ENCODE data around the gene AICDA.
"Not testable (repeated sequence)": the region's sequence is repeated elsewhere in the genome, so short reads cannot be mapped to it uniquely, and the experiment has no call there.

AICDA gene

DNA sequence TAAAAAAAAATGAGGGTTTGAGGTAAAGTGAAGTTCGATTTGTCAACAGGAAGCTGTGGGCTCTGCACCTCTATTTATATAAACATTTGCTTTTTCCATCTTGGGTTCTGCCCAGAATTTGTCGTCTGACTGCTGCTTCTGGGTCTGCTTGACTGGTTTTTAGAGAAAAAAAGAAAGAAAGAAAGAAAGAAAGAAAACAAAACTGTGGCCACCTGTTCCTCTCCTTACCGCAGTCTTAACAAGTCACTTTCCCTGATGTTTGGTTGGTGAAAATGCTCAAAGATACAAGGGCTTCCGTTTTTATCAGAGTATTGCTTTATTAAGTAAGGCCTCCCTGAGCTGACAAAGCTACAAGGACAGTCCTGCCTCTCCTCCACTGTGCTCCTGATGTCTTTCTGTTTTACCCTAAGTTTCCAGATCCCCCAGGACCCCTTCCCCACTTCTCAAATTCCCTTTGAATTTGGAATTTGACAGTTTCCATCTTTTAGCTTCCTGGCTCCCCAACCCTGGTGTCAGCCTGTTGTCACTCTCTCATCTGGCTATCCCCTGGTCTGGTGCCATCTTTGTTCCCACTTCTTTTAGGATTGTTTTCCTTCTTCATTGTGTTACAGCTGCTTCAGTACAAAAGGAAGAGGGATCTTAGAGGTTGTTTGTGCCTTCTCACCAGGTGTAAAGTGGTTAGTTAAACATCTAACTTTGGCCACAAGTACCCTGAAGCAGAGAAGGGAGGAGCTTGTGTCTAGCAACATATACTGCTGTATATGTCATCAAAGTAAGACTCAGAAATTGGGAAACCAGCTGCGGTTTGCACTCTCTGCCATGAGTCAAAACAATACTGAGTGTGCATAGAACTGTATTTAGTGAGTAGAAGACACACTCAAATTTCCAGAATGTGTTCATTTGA, 31.9 kb upstream of the AICDA start:
- TF ChIP-seq CTCF (conservative IDR thresholded peaks at IDR 0.05; ENCODE audit: low read depth, low read length): no peak

GRCh38 chr12:8642775-8643174, 30.1 kb upstream of the AICDA start:
- no peak for TF ChIP-seq CTCF (conservative IDR thresholded peaks at IDR 0.05; ENCODE audit: low read depth, low read length)
- no peak for DNase-seq (ENCODE audit: low read depth)
- no peak overlapping the region for H3K4me3 ChIP-seq (ENCODE audit: low read depth, low read length)

More for the DNA sequence above, 31.9 kb upstream of the AICDA start:
- H3K4me3 ChIP-seq (ENCODE audit: low read depth, low read length): no peak overlapping the region
- DNase-seq (ENCODE audit: low read depth): no peak

- no peak for TF ChIP-seq CTCF (conservative IDR thresholded peaks at IDR 0.05; ENCODE audit: low read depth, low read length)
- H3K4me3 ChIP-seq (ENCODE audit: low read depth, low read length): no peak overlapping the region
- no peak for DNase-seq (ENCODE audit: low read depth)
Observed at GRCh38 chr12:8639936-8640335, 27.3 kb upstream of the AICDA start.

GRCh38 chr12:8638951-8639350, 26.3 kb upstream of the AICDA start:
- no peak overlapping the region for H3K4me3 ChIP-seq (ENCODE audit: low read depth, low read length)
- DNase-seq (ENCODE audit: low read depth): no peak
- TF ChIP-seq CTCF (conservative IDR thresholded peaks at IDR 0.05; ENCODE audit: low read depth, low read length): no peak

GRCh38 chr12:8637666-8638065, 25.0 kb upstream of the AICDA start:
- DNase-seq (ENCODE audit: low read depth): no peak
- TF ChIP-seq CTCF (conservative IDR thresholded peaks at IDR 0.05; ENCODE audit: low read depth, low read length): no peak
- H3K4me3 ChIP-seq (ENCODE audit: low read depth, low read length): no peak overlapping the region

DNA sequence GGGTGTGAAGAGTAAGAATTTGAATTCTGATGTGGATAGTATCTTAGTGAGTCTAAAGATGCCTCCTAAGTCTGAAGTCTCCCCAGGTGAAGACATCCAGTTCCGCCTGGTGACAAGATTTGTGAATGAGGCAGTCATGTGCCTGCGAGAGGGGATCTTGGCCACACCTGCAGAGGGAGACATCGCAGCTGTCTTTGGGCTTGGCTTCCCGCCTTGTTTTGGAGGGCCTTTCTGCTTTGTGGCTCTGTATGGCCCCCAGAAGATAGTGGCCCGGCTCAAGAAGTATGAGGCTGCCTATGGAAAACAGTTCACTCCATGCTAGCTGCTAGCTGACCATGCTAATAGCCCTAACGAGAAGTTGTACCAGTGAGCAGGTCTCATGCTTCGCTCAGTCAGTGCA, 24.6 kb upstream of the AICDA start:
- DNase-seq (ENCODE audit: low read depth): no peak
- TF ChIP-seq CTCF (conservative IDR thresholded peaks at IDR 0.05; ENCODE audit: low read depth, low read length): no peak
- H3K4me3 ChIP-seq (ENCODE audit: low read depth, low read length): no peak overlapping the region

- TF ChIP-seq CTCF (conservative IDR thresholded peaks at IDR 0.05; ENCODE audit: low read depth, low read length): no peak
- no peak overlapping the region for H3K4me3 ChIP-seq (ENCODE audit: low read depth, low read length)
- DNase-seq (ENCODE audit: low read depth): no peak
Observed at GRCh38 chr12:8636581-8636980, 23.9 kb upstream of the AICDA start.

DNA sequence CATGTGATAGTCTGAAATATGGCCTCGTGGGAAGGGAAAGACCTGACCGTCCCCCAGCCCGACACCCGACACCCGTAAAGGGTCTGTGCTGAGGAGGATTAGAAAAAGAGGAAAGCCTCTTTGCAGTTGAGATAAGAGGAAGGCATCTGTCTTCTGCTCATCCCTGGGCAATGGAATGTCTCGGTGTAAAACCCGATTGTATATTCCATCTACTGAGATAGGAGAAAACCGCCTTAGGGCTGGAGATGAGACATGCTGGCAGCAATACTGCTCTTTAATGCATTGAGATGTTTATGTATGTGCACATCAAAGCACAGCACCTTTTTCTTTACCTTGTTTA, 23.3 kb upstream of the AICDA start:
- not testable (repeated sequence) for DNase-seq (ENCODE audit: low read depth); H3K4me3 ChIP-seq (ENCODE audit: low read depth, low read length)

GRCh38 chr12:8635342-8636006, 22.8 kb upstream of the AICDA start:
- H3K4me3 ChIP-seq (ENCODE audit: low read depth, low read length); DNase-seq (ENCODE audit: low read depth): not testable (repeated sequence)

All from choroid plexus epithelial cell (primary cell).